Tibial nerve (tissue), 4 donors: Measurements from ENCODE around the gene TTBK2. TPM values are rescaled to one million over a fixed set of nuclear protein-coding genes. Genes with fewer than 3 reads are reported as not detected.
A peak's percentile ranks its signal among the peaks of the same experiment; 100 is the strongest.

ENCODE experiments used
- DNase-seq, 2 donors: peaks; one replicate each; pipeline ENCODE4 v3.0.0-alpha.2; 2019; ENCODE audit warnings: low spot score in 2 of 2
- H3K27ac ChIP-seq, 4 donors: fragments of 200-600 bp; sonication (generic) in 3 of 4; one replicate each; pipeline ENCODE4 v1.5.1; 2017 to 2019; ENCODE audit warnings: mild to moderate bottlenecking in 1 of 4
- H3K27me3 ChIP-seq, 2 donors: fragments of 200-600 bp; sonication (generic) in 1 of 2; one replicate each; pipeline versions ENCODE4 v1.5.1 to v1.6.0; 2017 to 2019
- H3K36me3 ChIP-seq, 3 donors: fragments of 200-600 bp; sonication (generic); one replicate each; pipeline ENCODE4 v1.5.1; 2018 to 2019
- H3K4me1 ChIP-seq, 4 donors: fragments of 200-600 bp; sonication (generic) in 3 of 4; one replicate each; pipeline ENCODE4 v1.5.1; 2017 to 2019
- H3K4me3 ChIP-seq, 4 donors: fragments of 200-600 bp; sonication (generic) in 3 of 4; one replicate each; pipeline ENCODE4 v1.5.1; 2017 to 2019; ENCODE audit warnings: mild to moderate bottlenecking in 1 of 4, moderate library complexity in 1 of 4
- H3K9me3 ChIP-seq, 4 donors: fragments of 200-600 bp; sonication (generic) in 3 of 4; one replicate each; pipeline ENCODE4 v1.5.1; 2017 to 2019
- EP300 ChIP-seq, 2 donors: sonication (generic); formaldehyde crosslinking; IDR thresholded peaks; one replicate each; pipeline ENCODE4 v1.6.1; 2017; ENCODE audit warnings: antibody characterized with exemption in 2 of 2, mild to moderate bottlenecking in 1 of 2
- POLR2A ChIP-seq, 2 donors: fragments of 450-650 bp; IDR thresholded peaks; one replicate each; pipeline ENCODE4 v1.6.1; 2017; ENCODE audit warnings: antibody characterized with exemption in 2 of 2, mild to moderate bottlenecking in 2 of 2, moderate library complexity in 2 of 2
- WGBS, 2 donors: methylation state at CpG; one replicate each; pipeline ENCODE4 v1.1.5; 2018; 5-methylcytosine and 5-hydroxymethylcytosine counted together
- total RNA-seq, 4 donors: library from RNA; depleted of rRNA; stranded (reverse); fragments of >200 nt; gene quantifications; one replicate each; pipeline ENCODE4 v1.1.0, GENCODE V29; 2016
- TF ChIP-seq, protein P1 (sequence below), 5 experiments: fragments of 200-600 bp in 3 of 5; fragments of 450-650 bp in 2 of 5; sonication (generic) in 3 of 5; IDR thresholded peaks; one replicate each; pipeline ENCODE4 v1.5.1; 2016 to 2019; ENCODE audit warnings: antibody characterized with exemption in 5 of 5, mild to moderate bottlenecking in 3 of 5, moderate library complexity in 2 of 5

The TTBK2 gene
- total RNA-seq, 4 donors from 2014 or later: 20.2 to 31.2 (median 23.4) TPM

DNA sequence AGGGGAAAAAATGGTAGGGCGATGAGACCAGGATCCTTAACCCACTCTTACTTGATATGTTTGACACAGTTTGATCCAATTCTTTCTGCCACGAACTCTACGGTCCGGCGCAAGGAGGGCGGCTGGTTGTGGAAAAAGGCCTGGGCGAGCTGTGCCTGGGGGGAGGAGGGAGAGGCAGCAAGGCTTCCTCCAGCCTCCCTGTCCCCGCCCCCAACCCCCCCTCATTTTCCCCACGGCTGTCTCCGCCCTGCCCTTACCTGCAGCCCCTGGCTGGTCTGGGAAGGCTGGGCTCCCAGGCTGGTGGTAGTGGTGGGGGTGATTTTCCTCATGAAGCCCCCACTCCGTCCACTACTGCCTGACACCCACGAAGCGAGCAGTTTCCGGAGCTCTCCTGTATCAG is 191.6 kb downstream of the TTBK2 start:
- Histone ChIP-seq H3K27me3 (no peaks in the 10 kb centered on the region), H3K4me1 (peaks cover 0 to 22% (median 0%) of the 10 kb centered on the region in 4 donors), H3K27ac (peak overlapping the region in 1 of 4 donors; percentile 33), H3K9me3 (no peaks in the 10 kb centered on the region), H3K36me3 (peaks cover 0 to 99% (median 37%) of the 10 kb centered on the region in 3 donors), H3K4me3 (no peak overlapping the region)
- no peak for DNase-seq
- TF ChIP-seq EP300 (IDR thresholded peaks at IDR 0.05) (no peak), POLR2A (IDR thresholded peaks at IDR 0.05) (no peak)
- TF ChIP-seq, protein P1, sequence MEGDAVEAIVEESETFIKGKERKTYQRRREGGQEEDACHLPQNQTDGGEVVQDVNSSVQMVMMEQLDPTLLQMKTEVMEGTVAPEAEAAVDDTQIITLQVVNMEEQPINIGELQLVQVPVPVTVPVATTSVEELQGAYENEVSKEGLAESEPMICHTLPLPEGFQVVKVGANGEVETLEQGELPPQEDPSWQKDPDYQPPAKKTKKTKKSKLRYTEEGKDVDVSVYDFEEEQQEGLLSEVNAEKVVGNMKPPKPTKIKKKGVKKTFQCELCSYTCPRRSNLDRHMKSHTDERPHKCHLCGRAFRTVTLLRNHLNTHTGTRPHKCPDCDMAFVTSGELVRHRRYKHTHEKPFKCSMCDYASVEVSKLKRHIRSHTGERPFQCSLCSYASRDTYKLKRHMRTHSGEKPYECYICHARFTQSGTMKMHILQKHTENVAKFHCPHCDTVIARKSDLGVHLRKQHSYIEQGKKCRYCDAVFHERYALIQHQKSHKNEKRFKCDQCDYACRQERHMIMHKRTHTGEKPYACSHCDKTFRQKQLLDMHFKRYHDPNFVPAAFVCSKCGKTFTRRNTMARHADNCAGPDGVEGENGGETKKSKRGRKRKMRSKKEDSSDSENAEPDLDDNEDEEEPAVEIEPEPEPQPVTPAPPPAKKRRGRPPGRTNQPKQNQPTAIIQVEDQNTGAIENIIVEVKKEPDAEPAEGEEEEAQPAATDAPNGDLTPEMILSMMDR (IDR thresholded peaks at IDR 0.05): no peak
- WGBS, 2 donors: 71 to 72% methylated on average over 13 to 14 of the region's 14 CpGs

DNA sequence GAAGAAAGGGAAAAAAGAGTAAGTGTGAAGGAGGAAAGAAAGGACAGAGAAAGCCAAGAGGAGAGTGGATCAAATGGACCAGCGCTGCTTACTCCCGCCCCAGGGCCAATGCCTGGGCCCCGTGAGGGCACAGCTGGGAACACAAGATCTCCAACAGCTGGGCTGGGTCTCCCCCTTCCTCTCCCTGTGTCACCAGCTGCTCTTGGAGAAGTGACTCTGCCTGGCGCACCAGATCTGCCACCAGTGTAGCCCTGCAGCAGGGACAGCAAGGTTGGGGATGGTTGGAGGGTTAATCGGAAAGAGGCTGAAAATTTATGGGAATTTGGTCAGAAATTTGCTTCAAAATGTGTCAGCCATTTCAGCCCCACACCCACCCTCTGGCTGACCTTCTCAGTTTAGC is 192.0 kb downstream of the TTBK2 start:
- H3K36me3 ChIP-seq: peaks cover 0 to 99% (median 33%) of the 10 kb centered on the region in 3 donors
- DNase-seq: no peak
- 76 to 87% methylated on average over 5 of the region's 5 CpGs for WGBS, 2 donors

DNA sequence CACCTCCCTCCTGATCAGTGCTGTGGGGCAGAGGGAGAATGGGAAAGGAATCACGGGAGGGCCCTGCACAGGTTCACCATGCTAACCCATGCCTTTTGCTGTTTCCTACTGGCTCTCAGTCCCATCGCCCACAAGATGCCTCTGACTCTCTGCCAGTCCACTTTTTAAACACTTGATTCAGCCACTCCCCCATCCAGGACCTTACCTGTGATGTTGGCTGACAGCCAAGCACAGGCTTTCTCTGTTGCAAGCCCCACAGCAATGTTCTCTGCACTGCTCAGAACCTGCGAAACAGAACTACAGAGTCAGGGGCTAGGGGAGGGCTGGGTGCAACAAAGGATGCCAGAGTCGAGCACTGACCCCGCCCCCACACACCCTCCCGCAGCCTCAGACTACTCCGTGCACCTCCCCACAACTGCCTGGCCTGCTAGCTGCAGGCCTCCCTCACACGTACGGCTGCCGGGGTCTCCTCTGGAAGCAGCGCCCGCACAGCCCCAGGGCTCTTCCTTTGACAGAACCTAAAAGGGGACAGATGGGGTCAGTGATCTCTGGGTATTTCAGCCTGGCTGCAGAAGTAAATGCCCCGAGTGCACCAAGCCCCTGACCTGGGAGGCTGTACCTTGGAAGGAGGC is 192.7 kb downstream of the TTBK2 start:
- TF ChIP-seq, protein P1 (IDR thresholded peaks at IDR 0.05): no peak
- TF ChIP-seq EP300 (IDR thresholded peaks at IDR 0.05): no peak
- Histone ChIP-seq H3K4me1 (peaks cover 0 to 22% (median 0%) of the 10 kb centered on the region in 4 donors), H3K4me3 (no peak overlapping the region), H3K27ac (peak overlapping the region in 2 of 4 donors; percentile 33 to 36), H3K36me3 (peaks cover 0 to 99% (median 35%) of the 10 kb centered on the region in 3 donors), H3K27me3 (no peaks in the 10 kb centered on the region), H3K9me3 (no peaks in the 10 kb centered on the region)
- WGBS, 2 donors: 54 to 67% methylated on average over 11 to 13 of the region's 13 CpGs
- no peak for DNase-seq

More for the DNA sequence above, 192.0 kb downstream of the TTBK2 start:
- Histone ChIP-seq H3K27me3 (no peaks in the 10 kb centered on the region), H3K9me3 (no peaks in the 10 kb centered on the region), H3K4me1 (peaks cover 0 to 22% (median 0%) of the 10 kb centered on the region in 4 donors), H3K4me3 (no peak overlapping the region), H3K27ac (peak overlapping the region in 1 of 4 donors; percentile 33)
- TF ChIP-seq POLR2A (IDR thresholded peaks at IDR 0.05) (no peak), EP300 (IDR thresholded peaks at IDR 0.05) (no peak)
- TF ChIP-seq, protein P1 (IDR thresholded peaks at IDR 0.05): no peak

DNA sequence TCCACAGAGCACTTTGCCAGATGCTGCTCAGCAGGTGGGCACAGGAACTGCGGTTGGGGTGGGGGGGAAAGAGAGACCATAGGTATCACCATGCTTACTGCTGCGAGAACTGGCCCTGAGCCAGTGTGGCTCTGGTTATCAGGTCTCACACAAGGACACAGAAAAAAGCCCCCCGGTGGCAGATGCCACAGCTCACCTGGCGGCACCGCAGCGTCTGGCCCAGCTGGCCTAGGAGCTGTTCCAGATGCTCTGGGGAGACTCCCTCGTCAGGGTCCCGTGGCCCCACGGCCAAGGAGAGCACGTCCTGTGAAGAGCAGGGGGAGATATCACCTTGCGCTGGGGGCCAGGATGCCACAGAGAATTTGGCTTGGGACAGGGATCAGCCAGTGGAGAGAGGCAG is 194.5 kb downstream of the TTBK2 start:
- Histone ChIP-seq H3K36me3 (peaks cover 0 to 99% (median 31%) of the 10 kb centered on the region in 3 donors), H3K27ac (peak overlapping the region in 2 of 4 donors; percentile 4 to 34), H3K4me3 (no peak overlapping the region), H3K27me3 (no peaks in the 10 kb centered on the region), H3K4me1 (peaks cover 0 to 26% (median 0%) of the 10 kb centered on the region in 4 donors), H3K9me3 (no peaks in the 10 kb centered on the region)
- WGBS, 2 donors: 77 to 87% methylated on average over 11 of the region's 11 CpGs
- TF ChIP-seq EP300 (IDR thresholded peaks at IDR 0.05) (no peak), POLR2A (IDR thresholded peaks at IDR 0.05) (no peak)
- TF ChIP-seq, protein P1 (IDR thresholded peaks at IDR 0.05): no peak
- DNase-seq: no peak

DNA sequence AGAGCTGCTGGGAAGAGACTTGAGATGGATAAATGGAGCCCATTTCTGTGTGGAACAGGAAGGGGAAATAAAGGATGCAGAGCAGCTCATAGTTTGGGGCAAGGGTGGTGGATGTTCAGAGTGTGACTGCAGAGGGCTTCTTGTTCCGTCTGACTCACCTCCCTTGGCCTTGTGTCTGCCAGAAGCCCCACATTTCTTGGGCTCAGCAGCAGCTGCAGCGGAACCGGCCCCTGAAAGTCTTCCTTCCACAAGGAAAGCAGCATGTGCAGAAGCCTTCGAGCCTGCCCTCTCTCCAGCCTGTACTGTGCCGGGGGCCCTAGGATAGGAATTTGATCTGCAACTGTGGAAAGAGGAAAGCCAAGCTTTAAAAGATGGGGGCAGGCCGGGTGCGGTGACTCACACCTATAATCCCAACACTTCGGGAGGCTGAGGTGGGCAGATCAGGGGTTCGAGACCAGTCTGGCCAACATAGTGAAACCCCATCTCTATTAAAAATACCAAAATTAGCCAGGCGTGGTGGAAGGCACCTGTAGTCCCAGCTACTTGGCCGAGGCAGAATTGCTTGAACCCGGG is 195.2 kb downstream of the TTBK2 start:
- H3K4me1 ChIP-seq: peaks cover 0 to 26% (median 0%) of the 10 kb centered on the region in 4 donors
- WGBS, 2 donors: 88% methylated on average over 12 of the region's 12 CpGs
- no peak overlapping the region for H3K4me3 ChIP-seq
- no peak for TF ChIP-seq POLR2A (IDR thresholded peaks at IDR 0.05)
- TF ChIP-seq EP300 (IDR thresholded peaks at IDR 0.05): no peak
- H3K9me3 ChIP-seq: no peaks in the 10 kb centered on the region
- peaks cover 0 to 99% (median 24%) of the 10 kb centered on the region in 3 donors for H3K36me3 ChIP-seq
- peak overlapping the region in 1 of 4 donors; percentile 34 for H3K27ac ChIP-seq
- no peaks in the 10 kb centered on the region for H3K27me3 ChIP-seq
- no peak for DNase-seq
